NB4 (cell line): ENCODE results near the gene CHST11.

Experiments
- CTCF ChIP-seq: IDR thresholded peaks from one replicate; pipeline ENCODE4 v1.5.1; 2012; ENCODE audit warnings: low read depth, low read length
- MAX ChIP-seq: IDR thresholded peaks from 2 replicates; pipeline ENCODE4 v1.6.1; 2011; ENCODE audit warnings: low read depth, low read length
- MYC ChIP-seq: IDR thresholded peaks from 2 replicates; pipeline ENCODE4 v1.6.1; 2011; ENCODE audit warnings: low read depth, low read length
- POLR2A ChIP-seq: IDR thresholded peaks from 2 replicates; pipeline ENCODE4 v1.6.1; 2011; ENCODE audit warnings: mild to moderate bottlenecking; ENCODE audit not compliant: insufficient read length; ENCODE audit errors: extremely low read depth

GRCh38 chr12:104452087-104452486, 4.7 kb upstream of the CHST11 start:
- TF ChIP-seq MAX (no peak), POLR2A (no peak), CTCF (no peak), MYC (no peak)
